Neural cell (in vitro differentiated cells): ENCODE data around the gene PRRG2.

ENCODE experiments used
- CTCF ChIP-seq: fragments of 450-650 bp; IDR thresholded peaks from 2 replicates; pipeline ENCODE4 v1.5.1; 2014; ENCODE audit warnings: antibody characterized with exemption, mild to moderate bottlenecking, moderate library complexity; ENCODE audit not compliant: poor library complexity, severe bottlenecking
- EP300 ChIP-seq: fragments of 450-650 bp; conservative IDR thresholded peaks from 2 replicates; pipeline ENCODE4 v1.6.1; 2014; ENCODE audit warnings: antibody characterized with exemption, mild to moderate bottlenecking, moderate library complexity; ENCODE audit not compliant: poor library complexity, severe bottlenecking
- EZH2 ChIP-seq: fragments of 200-600, 300-800 bp; shearing (Covaris generic), sonication (generic); IDR thresholded peaks from 2 replicates; pipeline ENCODE4 v1.6.1; 2014; ENCODE audit warnings: antibody characterized with exemption, low read length, borderline replicate concordance, mild to moderate bottlenecking; ENCODE audit not compliant: insufficient read depth, poor library complexity, severe bottlenecking
- MXI1 ChIP-seq: fragments of 450-650 bp; conservative IDR thresholded peaks from 2 replicates; pipeline ENCODE4 v1.6.1; 2014; ENCODE audit warnings: antibody characterized with exemption, mild to moderate bottlenecking; ENCODE audit not compliant: poor library complexity, severe bottlenecking
- POLR2AphosphoS5 ChIP-seq: IDR thresholded peaks from 2 replicates; pipeline ENCODE4 v1.6.1; 2012
- RAD21 ChIP-seq: fragments of 450-650 bp; conservative IDR thresholded peaks from 2 replicates; pipeline ENCODE4 v1.6.1; 2014; ENCODE audit warnings: antibody characterized with exemption, mild to moderate bottlenecking, moderate library complexity
- REST ChIP-seq: IDR thresholded peaks from 2 replicates; pipeline ENCODE4 v1.6.1; 2012; ENCODE audit warnings: borderline replicate concordance
- SMC3 ChIP-seq: fragments of 450-650 bp; conservative IDR thresholded peaks from 2 replicates; pipeline ENCODE4 v1.6.1; 2014; ENCODE audit warnings: antibody characterized with exemption, mild to moderate bottlenecking, moderate library complexity; ENCODE audit not compliant: poor library complexity
- TAF1 ChIP-seq: IDR thresholded peaks from 2 replicates; pipeline ENCODE4 v1.6.1; 2012; ENCODE audit warnings: low read depth

GRCh38 chr19:49554701-49555181 lies 26.4 kb upstream of the PRRG2 start:
- TF ChIP-seq EZH2 (no peak), CTCF (no peak), EP300 (no peak), RAD21 (no peak), POLR2AphosphoS5 (no peak), MXI1 (no peak), REST (no peak), TAF1 (no peak), SMC3 (no peak)
